HUES6 (cell line): Measurements from ENCODE around the gene PRKD2.
"Not testable (repeated sequence)": the region's sequence is repeated elsewhere in the genome, so short reads cannot be mapped to it uniquely, and the experiment has no call there.

ENCODE experiments used
- H3K27ac ChIP-seq: 2 replicates; pipeline ENCODE4 v1.7.0; 2013; ENCODE audit warnings: low read depth, mild to moderate bottlenecking, low read length, inconsistent platforms
- H3K27me3 ChIP-seq: 2 replicates; pipeline ENCODE4 v1.6.1; 2013; ENCODE audit warnings: low read length; ENCODE audit not compliant: control insufficient read depth, insufficient read depth
- H3K36me3 ChIP-seq: 2 replicates; pipeline ENCODE4 v1.6.1; 2013; ENCODE audit warnings: low read length; ENCODE audit not compliant: control insufficient read depth, insufficient read depth
- H3K4me1 ChIP-seq: 2 replicates; pipeline ENCODE4 v1.6.1; 2013; ENCODE audit warnings: low read length; ENCODE audit not compliant: control insufficient read depth, insufficient read depth
- H3K4me3 ChIP-seq: 2 replicates; pipeline ENCODE4 v1.5.1; 2013; ENCODE audit warnings: low read depth, low read length
- H3K9ac ChIP-seq: one replicate; pipeline ENCODE4 v1.6.1; 2013; ENCODE audit warnings: mild to moderate bottlenecking, low read length
- H3K9me3 ChIP-seq: 2 replicates; pipeline ENCODE4 v1.6.1; 2013; ENCODE audit warnings: low read depth, low read length; ENCODE audit not compliant: control insufficient read depth, insufficient read depth

The PRKD2 gene

GRCh38 chr19:46715975-46716671 is 791 bp downstream of the PRKD2 start:
- peak overlapping the region; percentile 82 for H3K4me3 ChIP-seq
- peak overlapping the region; percentile 49; the same call in 1 of the 2 replicates for H3K27ac ChIP-seq
- no peaks in the 10 kb centered on the region for H3K9me3 ChIP-seq
- H3K9ac ChIP-seq, result peak overlapping the region; percentile 74
- H3K27me3 ChIP-seq, result no peaks in the 10 kb centered on the region
- peaks cover 25% of the 10 kb centered on the region for H3K36me3 ChIP-seq
- H3K4me1 ChIP-seq, result peaks cover 20% of the 10 kb centered on the region

GRCh38 chr19:46715620-46715974 is 1.3 kb downstream of the PRKD2 start:
- H3K36me3 ChIP-seq, result peaks cover 20% of the 10 kb centered on the region

GRCh38 chr19:46714444-46715106 is 2.3 kb downstream of the PRKD2 start:
- peak overlapping the region; percentile 82 for H3K4me3 ChIP-seq
- no peaks in the 10 kb centered on the region for H3K9me3 ChIP-seq
- H3K36me3 ChIP-seq, result peaks cover 16% of the 10 kb centered on the region
- no peaks in the 10 kb centered on the region for H3K27me3 ChIP-seq
- 0 out of 2 replicates have a peak overlapping the region, but pooled peaks have one; percentile 3 for H3K27ac ChIP-seq
- H3K9ac ChIP-seq, result peak overlapping the region; percentile 70
- H3K4me1 ChIP-seq, result peaks cover 20% of the 10 kb centered on the region

More at GRCh38 chr19:46715620-46715974, 1.3 kb downstream of the PRKD2 start:
- H3K4me1 ChIP-seq, result peaks cover 20% of the 10 kb centered on the region
- peak overlapping the region; percentile 82 for H3K4me3 ChIP-seq
- H3K27ac ChIP-seq, result no peak overlapping the region
- no peaks in the 10 kb centered on the region for H3K27me3 ChIP-seq
- peak overlapping the region; percentile 74 for H3K9ac ChIP-seq
- H3K9me3 ChIP-seq, result no peaks in the 10 kb centered on the region

- Histone ChIP-seq H3K4me3 (peak overlapping the region; percentile 82), H3K36me3 (peaks cover 18% of the 10 kb centered on the region), H3K27ac (no peak overlapping the region)
Observed at GRCh38 chr19:46713781-46714443, 3.0 kb downstream of the PRKD2 start.

DNA sequence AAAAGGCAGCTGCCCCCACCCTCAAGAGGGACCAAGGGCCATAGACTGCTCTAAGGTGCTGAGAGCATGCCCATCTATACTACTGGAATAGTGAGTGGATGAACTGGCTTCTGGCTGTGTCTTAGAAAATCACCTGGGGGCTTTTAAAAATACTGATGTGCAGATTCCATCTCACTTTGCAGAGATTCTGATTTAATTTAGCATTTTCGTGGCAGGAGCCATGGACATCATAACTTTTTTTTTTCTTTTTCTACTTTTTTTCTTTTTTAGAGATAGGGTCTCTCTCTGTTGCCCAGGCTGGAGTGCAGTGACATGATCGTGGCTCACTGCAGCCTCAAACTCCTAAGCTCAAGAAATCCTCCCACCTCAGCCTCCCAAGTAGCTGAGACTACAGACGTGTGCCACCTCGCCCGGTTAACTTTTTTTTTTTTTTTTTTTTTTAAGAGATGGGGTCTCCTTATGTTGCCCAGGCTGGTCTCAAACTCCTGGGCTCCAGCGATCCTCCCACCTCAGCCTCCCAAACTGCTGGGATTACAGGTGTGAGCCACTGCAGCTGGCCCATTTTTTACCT is 4.1 kb downstream of the PRKD2 start:
- H3K9ac ChIP-seq, H3K27ac ChIP-seq, H3K27me3 ChIP-seq, H3K4me3 ChIP-seq, H3K9me3 ChIP-seq: not testable (repeated sequence)
- Histone ChIP-seq H3K36me3 (peaks cover 22% of the 10 kb centered on the region), H3K4me1 (peaks cover 16% of the 10 kb centered on the region)

More at GRCh38 chr19:46713781-46714443, 3.0 kb downstream of the PRKD2 start:
- Histone ChIP-seq H3K9ac (peak overlapping the region; percentile 66), H3K27me3 (no peaks in the 10 kb centered on the region), H3K9me3 (no peaks in the 10 kb centered on the region), H3K4me1 (peaks cover 20% of the 10 kb centered on the region)

GRCh38 chr19:46710687-46711086 is 6.2 kb downstream of the PRKD2 start:
- Histone ChIP-seq H3K27ac (no peak overlapping the region), H3K9me3 (no peaks in the 10 kb centered on the region), H3K4me3 (no peak overlapping the region), H3K36me3 (peaks cover 39% of the 10 kb centered on the region), H3K4me1 (peaks cover 13% of the 10 kb centered on the region), H3K27me3 (no peaks in the 10 kb centered on the region), H3K9ac (no peak overlapping the region)

- no peaks in the 10 kb centered on the region for H3K9me3 ChIP-seq
- no peaks in the 10 kb centered on the region for H3K4me1 ChIP-seq
- no peaks in the 10 kb centered on the region for H3K27me3 ChIP-seq
- H3K9ac ChIP-seq, result no peak overlapping the region
- peaks cover 74% of the 10 kb centered on the region for H3K36me3 ChIP-seq
- no peak overlapping the region for H3K27ac ChIP-seq
- H3K4me3 ChIP-seq, result no peak overlapping the region
Observed at GRCh38 chr19:46704379-46705076, 12.4 kb downstream of the PRKD2 start.

- H3K9me3 ChIP-seq, result no peaks in the 10 kb centered on the region
- no peak overlapping the region for H3K4me3 ChIP-seq
- H3K36me3 ChIP-seq, result peaks cover 65% of the 10 kb centered on the region
- H3K27me3 ChIP-seq, result no peaks in the 10 kb centered on the region
- H3K27ac ChIP-seq, result no peak overlapping the region
- H3K9ac ChIP-seq, result no peak overlapping the region
- H3K4me1 ChIP-seq, result peaks cover 5% of the 10 kb centered on the region
Observed at GRCh38 chr19:46700704-46701103, 16.2 kb downstream of the PRKD2 start.

GRCh38 chr19:46698395-46699321 is 18.3 kb downstream of the PRKD2 start:
- Histone ChIP-seq H3K9ac (no peak overlapping the region), H3K36me3 (peaks cover 78% of the 10 kb centered on the region), H3K4me3 (no peak overlapping the region), H3K9me3 (no peaks in the 10 kb centered on the region), H3K4me1 (peaks cover 5% of the 10 kb centered on the region), H3K27ac (no peak overlapping the region), H3K27me3 (no peaks in the 10 kb centered on the region)
